GM12873 (cell line): ENCODE measurements around the gene HSPBP1.

Source experiments
- TF ChIP-seq, protein P1 (sequence below): IDR thresholded peaks from 2 replicates; pipeline ENCODE4 v1.5.1; 2012; ENCODE audit warnings: low read depth, mild to moderate bottlenecking, moderate library complexity, low read length, control low read depth; ENCODE audit not compliant: insufficient read depth; ENCODE audit errors: missing control alignments

Gene HSPBP1

DNA sequence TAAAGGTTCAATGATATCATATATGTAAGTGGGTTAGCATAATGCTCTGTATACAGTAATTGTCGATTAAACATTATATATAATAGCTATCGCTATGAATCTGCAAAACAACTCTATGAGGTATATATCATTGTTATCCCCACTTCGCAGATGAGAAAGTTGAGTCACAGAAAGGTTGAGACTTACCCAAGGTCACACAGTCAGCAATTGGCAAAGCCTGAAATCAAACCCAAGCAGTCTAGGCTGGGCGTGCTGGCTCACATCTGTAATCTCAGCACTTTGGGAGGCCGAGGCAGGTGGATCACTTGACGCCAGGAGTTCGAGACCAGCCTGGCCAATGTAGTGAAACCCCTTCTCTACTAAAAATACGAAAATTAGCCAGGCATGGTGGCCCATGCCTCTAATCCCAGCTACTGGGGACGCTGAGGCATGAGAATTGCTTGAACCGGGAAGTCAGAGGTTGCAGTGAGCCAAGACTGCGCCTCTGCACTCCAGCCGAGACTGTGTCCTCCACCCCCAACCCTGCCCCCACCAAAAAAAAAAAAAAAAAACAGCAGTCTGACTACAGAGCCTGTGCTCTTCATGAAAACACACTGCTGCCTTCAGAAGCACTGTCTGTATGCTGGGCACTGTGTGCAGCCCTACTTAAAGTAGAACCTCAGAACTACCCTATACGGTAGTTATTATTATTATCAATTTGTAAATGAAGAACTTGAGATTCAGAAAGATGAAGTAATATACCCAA lies 1.3 kb downstream of the HSPBP1 start:
- TF ChIP-seq, protein P1, sequence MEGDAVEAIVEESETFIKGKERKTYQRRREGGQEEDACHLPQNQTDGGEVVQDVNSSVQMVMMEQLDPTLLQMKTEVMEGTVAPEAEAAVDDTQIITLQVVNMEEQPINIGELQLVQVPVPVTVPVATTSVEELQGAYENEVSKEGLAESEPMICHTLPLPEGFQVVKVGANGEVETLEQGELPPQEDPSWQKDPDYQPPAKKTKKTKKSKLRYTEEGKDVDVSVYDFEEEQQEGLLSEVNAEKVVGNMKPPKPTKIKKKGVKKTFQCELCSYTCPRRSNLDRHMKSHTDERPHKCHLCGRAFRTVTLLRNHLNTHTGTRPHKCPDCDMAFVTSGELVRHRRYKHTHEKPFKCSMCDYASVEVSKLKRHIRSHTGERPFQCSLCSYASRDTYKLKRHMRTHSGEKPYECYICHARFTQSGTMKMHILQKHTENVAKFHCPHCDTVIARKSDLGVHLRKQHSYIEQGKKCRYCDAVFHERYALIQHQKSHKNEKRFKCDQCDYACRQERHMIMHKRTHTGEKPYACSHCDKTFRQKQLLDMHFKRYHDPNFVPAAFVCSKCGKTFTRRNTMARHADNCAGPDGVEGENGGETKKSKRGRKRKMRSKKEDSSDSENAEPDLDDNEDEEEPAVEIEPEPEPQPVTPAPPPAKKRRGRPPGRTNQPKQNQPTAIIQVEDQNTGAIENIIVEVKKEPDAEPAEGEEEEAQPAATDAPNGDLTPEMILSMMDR: no peak

DNA sequence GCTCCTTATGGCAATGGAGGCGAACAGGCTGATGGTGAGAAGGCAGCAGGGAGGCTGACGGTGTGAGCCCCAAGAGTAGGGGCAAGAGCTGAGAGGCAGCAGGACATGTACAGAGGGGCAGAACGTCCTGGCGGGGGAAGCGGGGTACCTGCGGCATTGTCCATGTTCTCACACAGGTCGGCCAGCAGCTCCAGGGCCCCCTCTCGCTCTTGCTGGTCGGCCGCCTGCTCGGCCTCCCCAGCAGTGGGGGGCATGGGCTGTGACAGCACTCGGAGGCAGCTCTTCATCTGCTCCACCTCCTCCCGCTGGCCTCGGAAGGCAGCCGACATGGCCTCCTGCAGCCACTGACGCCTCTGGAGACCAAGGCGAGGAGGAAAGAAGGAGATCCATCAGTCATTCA lies 2.4 kb downstream of the HSPBP1 start:
- TF ChIP-seq, protein P1: no peak

DNA sequence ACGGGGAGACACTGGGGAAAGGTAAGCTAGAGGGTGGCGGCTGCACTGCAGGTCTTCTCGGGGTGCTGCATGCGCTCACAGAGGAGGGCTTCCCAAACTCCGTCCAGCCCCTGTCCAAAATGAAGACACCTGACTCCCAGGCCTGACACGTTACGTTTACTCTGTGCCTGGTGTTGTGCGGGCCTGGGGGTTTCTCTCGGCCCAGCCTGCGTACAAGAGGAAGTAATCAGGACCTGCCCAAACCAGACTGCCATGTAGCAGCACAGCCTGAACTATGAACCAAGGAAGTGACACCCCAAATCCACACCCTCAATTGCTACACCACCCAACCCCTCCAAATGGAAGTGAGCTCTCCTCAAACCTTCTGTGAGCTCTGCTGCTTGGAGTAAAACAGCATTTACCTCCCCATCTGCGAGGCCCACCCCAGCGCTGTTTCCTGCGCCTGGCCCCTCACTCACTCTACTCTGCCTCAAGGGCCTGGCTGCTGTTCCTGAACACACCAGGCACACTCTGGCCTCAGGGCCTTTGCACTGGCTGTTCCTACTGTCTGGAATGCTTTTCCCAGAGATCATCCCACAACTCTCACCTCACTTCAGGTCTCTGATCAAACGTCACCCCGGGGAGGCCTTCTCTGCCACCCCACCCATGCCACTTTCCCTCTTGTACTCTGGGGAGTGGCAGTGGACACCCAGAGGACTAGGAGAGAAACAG lies 3.0 kb downstream of the HSPBP1 start:
- TF ChIP-seq, protein P1: no peak

DNA sequence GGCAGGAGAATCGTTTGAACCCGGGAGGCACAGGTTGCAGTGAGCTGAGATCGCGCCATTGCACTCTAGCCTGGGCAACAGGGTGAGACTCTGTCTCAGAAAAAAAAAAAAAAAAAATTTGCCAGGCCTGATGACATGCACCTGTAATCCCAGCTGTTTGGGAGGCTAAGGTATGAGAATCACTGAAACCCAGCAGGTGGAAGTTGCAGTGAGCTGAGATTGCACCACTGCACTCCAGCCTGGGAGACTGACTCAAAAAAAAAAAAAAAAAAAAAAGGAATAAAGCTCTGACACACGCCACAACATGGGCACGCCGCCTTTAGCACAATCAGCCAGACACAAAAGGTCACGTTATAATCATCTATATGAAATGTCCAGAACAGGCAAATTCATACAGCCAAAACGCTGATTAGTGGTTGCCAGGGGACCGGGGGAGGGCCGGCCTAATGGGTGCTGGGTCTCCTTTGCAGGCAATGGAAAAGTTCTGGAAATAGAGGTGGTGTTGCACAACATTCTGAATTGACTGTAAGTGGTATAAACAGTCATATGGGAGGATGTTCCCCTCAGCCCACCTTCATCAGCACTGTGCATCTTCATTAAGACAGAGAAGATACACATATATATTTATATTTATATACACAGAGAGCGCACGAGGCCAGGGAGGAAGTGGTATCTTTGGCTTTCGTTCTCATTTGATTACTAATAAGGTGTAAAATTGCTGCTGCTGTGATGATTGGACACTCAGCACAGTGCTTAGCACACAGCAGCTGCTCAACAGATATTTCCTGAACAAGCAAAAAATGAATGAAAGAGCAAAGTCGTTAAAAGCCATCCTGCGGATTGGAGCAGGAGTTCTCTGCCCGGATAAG lies 3.8 kb downstream of the HSPBP1 start:
- TF ChIP-seq, protein P1: no peak

DNA sequence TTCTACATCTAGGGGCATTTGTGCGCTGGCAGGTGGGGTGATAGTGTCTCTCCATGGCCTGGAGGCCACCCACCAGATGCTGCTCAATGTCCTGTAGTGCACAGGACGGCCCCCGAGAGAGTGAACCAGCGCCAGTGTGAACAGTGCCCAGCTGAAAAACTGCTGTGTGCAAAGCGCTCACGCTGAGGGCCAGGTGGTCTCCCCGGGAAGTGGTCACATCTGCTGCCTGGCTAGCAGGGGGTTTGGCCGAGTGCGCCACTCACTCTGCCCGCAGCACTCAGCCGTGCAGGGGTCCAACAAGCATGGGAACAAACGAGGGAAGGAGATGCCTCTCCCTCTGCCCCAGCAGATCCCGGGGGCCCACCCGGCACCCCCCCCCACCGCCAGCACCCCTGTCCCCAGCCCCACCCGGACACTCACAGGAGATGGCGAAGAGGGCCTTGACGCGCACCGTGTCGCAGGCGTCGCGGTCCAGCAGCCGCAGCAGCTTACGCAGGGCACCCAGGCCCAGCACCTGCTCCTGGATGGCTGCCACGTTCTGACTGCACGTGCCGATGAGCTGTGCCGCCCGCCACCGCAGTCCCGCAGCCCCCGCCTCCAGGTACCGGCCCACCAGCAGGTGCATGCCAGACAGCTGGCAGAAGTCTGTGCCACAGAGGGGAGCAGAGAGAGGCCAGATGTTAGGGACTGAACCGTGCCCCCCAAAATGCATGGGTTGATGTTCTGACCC lies 5.8 kb downstream of the HSPBP1 start:
- TF ChIP-seq, protein P1: no peak

DNA sequence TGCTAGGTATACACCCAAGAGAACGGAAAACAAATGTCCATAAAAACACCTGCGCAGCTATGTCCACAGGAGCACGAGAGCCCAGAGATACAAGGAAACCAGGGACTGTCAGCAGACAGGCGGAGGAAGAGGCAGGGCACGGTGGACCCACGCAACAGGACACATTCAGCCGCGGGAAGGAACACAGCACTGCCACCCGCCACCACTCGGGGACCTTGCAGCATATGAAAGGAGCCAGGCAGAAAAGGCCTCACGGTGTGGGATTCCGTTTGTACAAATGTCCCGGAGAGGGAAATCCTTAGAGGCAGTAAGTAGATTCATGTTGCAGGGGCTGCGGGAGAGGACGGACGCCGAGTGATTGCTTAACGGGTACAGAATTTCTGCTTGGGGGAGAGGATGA lies 7.8 kb downstream of the HSPBP1 start:
- TF ChIP-seq, protein P1: no peak
